Naive thymus-derived CD4-positive, alpha-beta T cell (primary cell): ENCODE results near the gene E4F1. TPM values are rescaled to one million over a fixed set of nuclear protein-coding genes. Genes with fewer than 3 reads are reported as not detected.

ENCODE experiments used
- ATAC-seq: fragments of 150-1000 bp; cut with Tn5 transposase; 2 replicates; pipeline ENCODE4 v1.10.0; 2021; ENCODE audit warnings: mild to moderate bottlenecking, moderate library complexity
- CTCF ChIA-PET: fragments of 350-600 bp; sonication (Branson Sonifier 250); formaldehyde crosslinking; loops from one replicate; lab custom pipeline; 2021; ENCODE audit warnings: antibody characterized with exemption; lab: Charles Lee
- POLR2A ChIA-PET: fragments of 350-600 bp; sonication (Branson Sonifier 250); formaldehyde crosslinking; loops from one replicate; lab custom pipeline; 2021; ENCODE audit warnings: antibody characterized with exemption, inconsistent platforms; lab: Charles Lee
- DNase-seq, 9 donors: peaks; one replicate each; pipeline versions ENCODE4 v3.0.0 to v3.0.0-alpha.2; 2020 to 2022; ENCODE audit warnings: mixed read lengths in 1 of 9
- H3K27ac ChIP-seq: one replicate; pipeline ENCODE4 v1.7.0; 2013; ENCODE audit warnings: mild to moderate bottlenecking, low read depth, low read length, moderate library complexity
- H3K27me3 ChIP-seq, 2 donors: one replicate each; pipeline ENCODE4 v1.7.0; 2013; ENCODE audit warnings: low read length in 2 of 2, mild to moderate bottlenecking in 2 of 2, moderate library complexity in 2 of 2; ENCODE audit not compliant: control insufficient read depth in 2 of 2, insufficient read depth in 2 of 2
- H3K36me3 ChIP-seq, 3 experiments: 1 replicate in 2 of 3; 2 replicates in 1 of 3; pipeline ENCODE4 v1.7.0; 2013; ENCODE audit warnings: low read length in 3 of 3, mild to moderate bottlenecking in 3 of 3, moderate library complexity in 1 of 3; ENCODE audit not compliant: insufficient read depth in 3 of 3, control insufficient read depth in 2 of 3
- H3K4me1 ChIP-seq, 2 donors: one replicate each; pipeline ENCODE4 v1.7.0; 2013; ENCODE audit warnings: low read length in 2 of 2, mild to moderate bottlenecking in 2 of 2, moderate library complexity in 1 of 2; ENCODE audit not compliant: control insufficient read depth in 2 of 2, insufficient read depth in 2 of 2
- H3K4me3 ChIP-seq: 2 replicates; pipeline ENCODE4 v1.7.0; 2013; ENCODE audit warnings: mild to moderate bottlenecking, low read length
- H3K9me3 ChIP-seq, 3 experiments: 1 replicate in 2 of 3; 2 replicates in 1 of 3; pipeline ENCODE4 v1.7.0; 2013; ENCODE audit warnings: low read length in 3 of 3; ENCODE audit not compliant: control insufficient read depth in 2 of 3
- H3K27ac Mint-ChIP-seq, 9 donors: one replicate each; pipeline ENCODE4 v1.8.0; 2020 to 2022; ENCODE audit warnings: mixed read lengths in 9 of 9, mild to moderate bottlenecking in 8 of 9, moderate library complexity in 5 of 9, inconsistent platforms in 2 of 9
- H3K27me3 Mint-ChIP-seq, 5 donors: one replicate each; pipeline ENCODE4 v1.8.0; 2021 to 2022; ENCODE audit warnings: mixed read lengths in 5 of 5, mild to moderate bottlenecking in 1 of 5
- H3K36me3 Mint-ChIP-seq, 5 donors: one replicate each; pipeline ENCODE4 v1.8.0; 2020 to 2022; ENCODE audit warnings: mixed read lengths in 5 of 5, mild to moderate bottlenecking in 3 of 5, inconsistent platforms in 1 of 5
- H3K4me1 Mint-ChIP-seq, 7 donors: one replicate each; pipeline ENCODE4 v1.8.0; 2020 to 2022; ENCODE audit warnings: mixed read lengths in 7 of 7, mild to moderate bottlenecking in 3 of 7, inconsistent platforms in 1 of 7
- H3K4me3 Mint-ChIP-seq, 10 donors: one replicate each; pipeline ENCODE4 v1.8.0; 2020 to 2022; ENCODE audit warnings: mild to moderate bottlenecking in 10 of 10, mixed read lengths in 10 of 10, moderate library complexity in 6 of 10, inconsistent platforms in 2 of 10
- H3K9me3 Mint-ChIP-seq, 11 donors: one replicate each; pipeline ENCODE4 v1.8.0; 2020 to 2022; ENCODE audit warnings: mixed read lengths in 11 of 11, mild to moderate bottlenecking in 4 of 11, inconsistent platforms in 1 of 11, moderate library complexity in 1 of 11
- intact Hi-C, 2 donors: fragments of 100-400 bp; cut with micrococcal nuclease; formaldehyde crosslinking; loops; one replicate each; pipeline ENCODE4 v1.15.1; 2023
- polyA plus RNA-seq, 2 donors: library from polyadenylated mRNA; unstranded; fragments of 300-500 nt; fragmentation: Illumina TruSeq; gene quantifications; one replicate each; pipeline ENCODE4 v1.2.3, GENCODE V29; 2021
- total RNA-seq, 6 experiments: library from RNA in 5 of 6; stranded (reverse) in 5 of 6; gene quantifications; 1 replicate in 5 of 6; 2 replicates in 1 of 6; pipeline ENCODE4 v1.2.3 and lab custom pipeline; 2021 to 2026

The E4F1 gene
- total and polyA plus RNA-seq, 7 experiments from 2014 or later = 12.6 to 45.6 (median 33.6) TPM

GRCh38 chr16:2223942-2224486, 623 bp downstream of the E4F1 start:
- Histone ChIP-seq H3K27ac (peak overlapping the region; percentile 81), H3K4me1 (peaks cover 7 to 9% of the 10 kb centered on the region in 2 donors), H3K36me3 (peaks cover 0 to 30% (median 4%) of the 10 kb centered on the region in 3 experiments), H3K9me3 (no peaks in the 10 kb centered on the region), H3K27me3 (no peaks in the 10 kb centered on the region), H3K4me3 (peak overlapping the region; percentile 81)
- Mint-ChIP-seq H3K27ac (peak overlapping the region in 7 of 9 donors; percentile 43 to 83 (median 76)), H3K27me3 (peaks cover 0 to 3% (median 0%) of the 10 kb centered on the region in 5 donors), H3K36me3 (peaks cover 0 to 7% (median 0%) of the 10 kb centered on the region in 5 donors), H3K4me3 (peak overlapping the region; percentile 79 to 91 (median 87)), H3K4me1 (peaks cover 0 to 25% (median 19%) of the 10 kb centered on the region in 7 donors), H3K9me3 (no peaks in the 10 kb centered on the region)
- ATAC-seq (peak; percentile 5), DNase-seq (peak in 1 of 9 donors; percentile 51)
- intact Hi-C loops = loop anchor here (1.0 to 10.0 kb wide), 14 partner anchors 9 to 308 kb away; partner anchors contain the start of genes CCNF (in 2 of the 2), ECI1 (in 2 of the 2), MLST8 (in 2 of the 2) and RNPS1 (in 2 of the 2)
- ChIA-PET CTCF (no interaction called here), POLR2A (interaction anchor here (0.6 to 1.8 kb wide), 5 partner anchors 9 to 70 kb away, joined by 3 to 12 read pairs (median 4); partner anchors contain the start of genes PGP and TRAF7)

- Histone ChIP-seq H3K36me3 (peaks cover 0 to 53% (median 10%) of the 10 kb centered on the region in 3 experiments), H3K27ac (no peak overlapping the region), H3K27me3 (no peaks in the 10 kb centered on the region), H3K4me1 (peaks cover 7 to 9% of the 10 kb centered on the region in 2 donors), H3K9me3 (no peaks in the 10 kb centered on the region), H3K4me3 (no peak overlapping the region)
- Mint-ChIP-seq H3K9me3 (no peaks in the 10 kb centered on the region), H3K4me3 (peak overlapping the region in 7 of 10 donors; percentile 19 to 65 (median 29)), H3K4me1 (peaks cover 0 to 25% (median 19%) of the 10 kb centered on the region in 7 donors), H3K27ac (no peak overlapping the region), H3K27me3 (peaks cover 0 to 3% (median 0%) of the 10 kb centered on the region in 5 donors), H3K36me3 (peaks cover 0 to 12% (median 0%) of the 10 kb centered on the region in 5 donors)
- ATAC-seq = no peak
- ChIA-PET POLR2A (interaction anchor here (0.6 to 1.6 kb wide), 6 partner anchors 10 to 1230 kb away, joined by 3 to 5 read pairs (median 4); partner anchors contain the start of genes ECI1, NUBP2, PGP and SPSB3), CTCF (no interaction called here)
- intact Hi-C loops = loop anchor here (10.0 kb wide), 2 partner anchors 232 to 288 kb away; partner anchors contain the start of gene ATP6V0C (in 1 of the 2)
- no peak for DNase-seq
Observed at GRCh38 chr16:2226245-2226793, 2.9 kb downstream of the E4F1 start.

DNA sequence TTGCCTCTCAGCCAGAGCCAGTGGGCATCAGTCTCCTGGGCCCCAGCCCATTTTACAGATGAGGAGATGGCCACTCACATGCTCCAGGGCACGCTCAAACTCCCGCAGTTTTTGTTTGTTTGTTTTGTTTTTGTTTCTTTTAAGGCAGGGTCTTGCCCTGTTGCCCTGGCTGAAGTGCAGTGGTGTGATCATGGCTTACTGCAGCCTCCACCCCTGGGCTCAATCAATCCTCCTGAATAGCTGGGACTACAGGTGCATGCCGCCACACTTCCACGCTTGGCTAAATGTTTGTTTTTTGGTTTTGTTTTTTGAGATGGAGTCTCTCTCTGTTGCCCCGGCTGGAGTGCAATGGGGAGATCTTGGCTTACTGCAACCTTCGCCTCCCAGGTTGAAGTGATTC, 3.5 kb downstream of the E4F1 start:
- H3K27ac Mint-ChIP-seq = no peak overlapping the region
- no peaks in the 10 kb centered on the region for H3K9me3 Mint-ChIP-seq
- ChIA-PET CTCF (no interaction called here), POLR2A (interaction anchor here (0.6 to 1.6 kb wide), 4 partner anchors 11 to 495 kb away, joined by 3 to 5 read pairs (median 4); partner anchors contain the start of genes ECI1 and PGP)
- no peaks in the 10 kb centered on the region for H3K9me3 ChIP-seq
- no peaks in the 10 kb centered on the region for H3K27me3 ChIP-seq
- H3K36me3 ChIP-seq = peaks cover 0 to 59% (median 15%) of the 10 kb centered on the region in 3 experiments
- peaks cover 7 to 9% of the 10 kb centered on the region in 2 donors for H3K4me1 ChIP-seq
- H3K4me3 ChIP-seq = no peak overlapping the region
- H3K4me3 Mint-ChIP-seq = peak overlapping the region in 2 of 10 donors; percentile 21 to 25
- intact Hi-C loops = loop anchor here (10.0 kb wide), 2 partner anchors 232 to 288 kb away; partner anchors contain the start of gene ATP6V0C (in 1 of the 2)
- ATAC-seq = no peak
- peaks cover 0 to 13% (median 0%) of the 10 kb centered on the region in 5 donors for H3K36me3 Mint-ChIP-seq
- H3K27me3 Mint-ChIP-seq = peaks cover 0 to 3% (median 0%) of the 10 kb centered on the region in 5 donors
- DNase-seq = no peak
- H3K4me1 Mint-ChIP-seq = peaks cover 0 to 25% (median 19%) of the 10 kb centered on the region in 7 donors
- H3K27ac ChIP-seq = no peak overlapping the region

GRCh38 chr16:2228161-2228824, 4.9 kb downstream of the E4F1 start:
- H3K27me3 Mint-ChIP-seq = peaks cover 0 to 1% (median 0%) of the 10 kb centered on the region in 5 donors
- no peak overlapping the region for H3K4me3 Mint-ChIP-seq
- H3K36me3 Mint-ChIP-seq = peaks cover 0 to 18% (median 0%) of the 10 kb centered on the region in 5 donors
- H3K27me3 ChIP-seq = no peaks in the 10 kb centered on the region
- H3K4me1 Mint-ChIP-seq = peaks cover 0 to 24% (median 19%) of the 10 kb centered on the region in 7 donors
- intact Hi-C loops = loop anchor here (10.0 kb wide), 2 partner anchors 233 to 287 kb away; partner anchors contain the start of gene ATP6V0C (in 1 of the 2)
- no peaks in the 10 kb centered on the region for H3K9me3 Mint-ChIP-seq
- no peak overlapping the region for H3K4me3 ChIP-seq
- H3K36me3 ChIP-seq = peaks cover 0 to 73% (median 15%) of the 10 kb centered on the region in 3 experiments
- ChIA-PET POLR2A (no interaction called here), CTCF (no interaction called here)
- ATAC-seq (no peak), DNase-seq (no peak)
- no peak overlapping the region for H3K27ac Mint-ChIP-seq
- no peak overlapping the region for H3K27ac ChIP-seq
- no peaks in the 10 kb centered on the region for H3K9me3 ChIP-seq
- peaks cover 7 to 9% of the 10 kb centered on the region in 2 donors for H3K4me1 ChIP-seq

GRCh38 chr16:2229091-2229490, 5.7 kb downstream of the E4F1 start:
- H3K27me3 ChIP-seq = no peaks in the 10 kb centered on the region

More at GRCh38 chr16:2229091-2229490, 5.7 kb downstream of the E4F1 start:
- Mint-ChIP-seq H3K27ac (no peak overlapping the region), H3K4me1 (peaks cover 0 to 24% (median 19%) of the 10 kb centered on the region in 7 donors), H3K27me3 (no peaks in the 10 kb centered on the region), H3K36me3 (peaks cover 0 to 23% (median 3%) of the 10 kb centered on the region in 5 donors), H3K4me3 (no peak overlapping the region), H3K9me3 (no peaks in the 10 kb centered on the region)
- DNase-seq = no peak
- ChIA-PET CTCF (no interaction called here), POLR2A (no interaction called here)
- Histone ChIP-seq H3K36me3 (peaks cover 0 to 75% (median 15%) of the 10 kb centered on the region in 3 experiments), H3K9me3 (no peaks in the 10 kb centered on the region), H3K4me1 (peaks cover 7 to 8% of the 10 kb centered on the region in 2 donors), H3K27ac (no peak overlapping the region), H3K4me3 (no peak overlapping the region)
- intact Hi-C loops = loop anchor here (10.0 kb wide), 2 partner anchors 234 to 286 kb away; partner anchors contain the start of gene ATP6V0C (in 1 of the 2)
- no peak for ATAC-seq
